Fibroblast of lung (primary cell): ENCODE measurements around the gene MEPE. TPM values are rescaled to one million over a fixed set of nuclear protein-coding genes. Genes with fewer than 3 reads are reported as not detected.

Source experiments
- DNase-seq, 2 donors: peaks; one replicate each; pipeline versions ENCODE4 v3.0.0 to v3.0.0-alpha.2; 2010; ENCODE audit warnings: low read depth in 2 of 2
- H2AFZ ChIP-seq: 2 replicates; pipeline ENCODE4 v1.5.1; 2012; ENCODE audit warnings: low read length, control low read depth, inconsistent platforms
- H3K27ac ChIP-seq: 2 replicates; pipeline ENCODE4 v1.5.1; 2011; ENCODE audit warnings: low read length, control low read depth; ENCODE audit not compliant: insufficient read depth
- H3K27me3 ChIP-seq: 2 replicates; pipeline ENCODE4 v1.5.1; 2011; ENCODE audit warnings: mild to moderate bottlenecking, low read length; ENCODE audit not compliant: control insufficient read depth, insufficient read depth
- H3K36me3 ChIP-seq: 2 replicates; pipeline ENCODE4 v1.5.1; 2011; ENCODE audit warnings: low read length; ENCODE audit not compliant: control insufficient read depth, insufficient read depth
- H3K4me1 ChIP-seq: 2 replicates; pipeline ENCODE4 v1.5.1; 2011; ENCODE audit warnings: low read length; ENCODE audit not compliant: control insufficient read depth, insufficient read depth; ENCODE audit errors: extremely low read depth
- H3K4me2 ChIP-seq: 2 replicates; pipeline ENCODE4 v1.5.1; 2011; ENCODE audit warnings: low read length, control low read depth; ENCODE audit not compliant: insufficient read depth; ENCODE audit errors: extremely low read depth
- H3K4me3 ChIP-seq, 4 experiments: fragments of 200-600 bp in 1 of 4; sonication (generic) in 1 of 4; replicated peaks in 1 of 4; 2 replicates each; pipeline ENCODE4 v1.5.1; 2011 to 2016; ENCODE audit warnings: low read length in 4 of 4, low read depth in 3 of 4, mild to moderate bottlenecking in 3 of 4, control low read depth in 2 of 4, inconsistent platforms in 1 of 4, mixed read lengths in 1 of 4; ENCODE audit not compliant: insufficient read depth in 1 of 4; ENCODE audit errors: control extremely low read depth in 1 of 4
- H3K79me2 ChIP-seq: 2 replicates; pipeline ENCODE4 v1.5.1; 2012; ENCODE audit warnings: mild to moderate bottlenecking, low read length, inconsistent platforms; ENCODE audit not compliant: control insufficient read depth, insufficient read depth
- H3K9ac ChIP-seq: 2 replicates; pipeline ENCODE4 v1.5.1; 2011; ENCODE audit warnings: mild to moderate bottlenecking, low read length, control low read depth; ENCODE audit not compliant: insufficient read depth
- H3K9me3 ChIP-seq: 2 replicates; pipeline ENCODE4 v1.5.1; 2012; ENCODE audit warnings: low read depth, low read length; ENCODE audit not compliant: control insufficient read depth, insufficient read depth
- H4K20me1 ChIP-seq: 2 replicates; pipeline ENCODE4 v1.5.1; 2011; ENCODE audit warnings: low read length; ENCODE audit not compliant: control insufficient read depth, insufficient read depth; ENCODE audit errors: extremely low read depth
- EZH2 ChIP-seq: IDR thresholded peaks from 2 replicates; pipeline ENCODE4 v1.5.1; 2012; ENCODE audit warnings: low read length, control low read depth, mild to moderate bottlenecking; ENCODE audit errors: missing control alignments
- polyA plus RNA-seq, 2 donors: library from polyadenylated mRNA; depleted of rRNA in 1 of 2; stranded (reverse) in 1 of 2; unstranded in 1 of 2; fragments of >200 nt; gene quantifications; 2 replicates each; pipeline ENCODE4 v1.2.1, GENCODE V29; 2011 to 2012; ENCODE audit warnings: missing spikeins in 1 of 2
- total RNA-seq: library from RNA; depleted of rRNA; stranded (reverse); fragments of >200 nt; gene quantifications from 2 replicates; pipeline ENCODE4 v1.2.1, GENCODE V29; 2014
- TF ChIP-seq, protein P1 (sequence below), 2 donors: IDR thresholded peaks in 1 of 2; conservative IDR thresholded peaks in 1 of 2; 1 replicate in 1 of 2; 2 replicates in 1 of 2; pipeline ENCODE4 v1.5.1; 2011 to 2012; ENCODE audit warnings: low read length in 2 of 2, control low read depth in 1 of 2, inconsistent platforms in 1 of 2, low read depth in 1 of 2, mild to moderate bottlenecking in 1 of 2

Gene MEPE
- total and polyA plus RNA-seq, 2 donors (not counting 1 experiment from before 2014, with no cell fraction given), result not detected

DNA sequence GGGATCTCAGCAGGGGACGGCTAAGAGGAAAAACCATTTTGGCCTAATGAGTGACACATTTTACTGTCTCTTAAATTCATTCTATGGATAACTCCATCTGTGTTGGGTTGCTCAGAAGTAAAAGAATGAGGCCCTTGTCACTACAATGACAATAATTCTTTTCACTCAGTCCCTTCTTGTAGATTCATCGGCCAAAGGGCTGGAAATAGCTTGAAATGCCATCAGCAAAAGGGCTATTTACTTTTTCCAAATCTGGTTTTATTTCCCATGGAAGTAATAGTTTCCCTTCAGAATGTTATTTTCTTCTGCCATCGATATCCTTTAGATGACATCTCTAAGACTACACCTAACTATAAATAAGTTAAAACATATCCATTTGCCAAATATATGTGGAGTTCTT lies 7.4 kb downstream of the MEPE start:
- H3K4me1 ChIP-seq, result no peaks in the 10 kb centered on the region
- no peak overlapping the region for H2AFZ ChIP-seq
- no peak overlapping the region for H3K4me3 ChIP-seq
- TF ChIP-seq, protein P1, sequence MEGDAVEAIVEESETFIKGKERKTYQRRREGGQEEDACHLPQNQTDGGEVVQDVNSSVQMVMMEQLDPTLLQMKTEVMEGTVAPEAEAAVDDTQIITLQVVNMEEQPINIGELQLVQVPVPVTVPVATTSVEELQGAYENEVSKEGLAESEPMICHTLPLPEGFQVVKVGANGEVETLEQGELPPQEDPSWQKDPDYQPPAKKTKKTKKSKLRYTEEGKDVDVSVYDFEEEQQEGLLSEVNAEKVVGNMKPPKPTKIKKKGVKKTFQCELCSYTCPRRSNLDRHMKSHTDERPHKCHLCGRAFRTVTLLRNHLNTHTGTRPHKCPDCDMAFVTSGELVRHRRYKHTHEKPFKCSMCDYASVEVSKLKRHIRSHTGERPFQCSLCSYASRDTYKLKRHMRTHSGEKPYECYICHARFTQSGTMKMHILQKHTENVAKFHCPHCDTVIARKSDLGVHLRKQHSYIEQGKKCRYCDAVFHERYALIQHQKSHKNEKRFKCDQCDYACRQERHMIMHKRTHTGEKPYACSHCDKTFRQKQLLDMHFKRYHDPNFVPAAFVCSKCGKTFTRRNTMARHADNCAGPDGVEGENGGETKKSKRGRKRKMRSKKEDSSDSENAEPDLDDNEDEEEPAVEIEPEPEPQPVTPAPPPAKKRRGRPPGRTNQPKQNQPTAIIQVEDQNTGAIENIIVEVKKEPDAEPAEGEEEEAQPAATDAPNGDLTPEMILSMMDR (conservative IDR thresholded peaks at IDR 0.05 in 1 of 2, IDR thresholded peaks at IDR 0.05 in 1 of 2; ENCODE audit: low read depth in 1 of 2, low read length in 2 of 2), result no peak
- TF ChIP-seq EZH2, result no peak
- DNase-seq, result no peak
- no peak overlapping the region for H3K9ac ChIP-seq
- no peaks in the 10 kb centered on the region for H3K36me3 ChIP-seq
- no peaks in the 10 kb centered on the region for H4K20me1 ChIP-seq
- no peaks in the 10 kb centered on the region for H3K9me3 ChIP-seq
- no peak overlapping the region for H3K4me2 ChIP-seq
- no peak overlapping the region for H3K27ac ChIP-seq
- no peaks in the 10 kb centered on the region for H3K27me3 ChIP-seq
- H3K79me2 ChIP-seq, result no peaks in the 10 kb centered on the region

DNA sequence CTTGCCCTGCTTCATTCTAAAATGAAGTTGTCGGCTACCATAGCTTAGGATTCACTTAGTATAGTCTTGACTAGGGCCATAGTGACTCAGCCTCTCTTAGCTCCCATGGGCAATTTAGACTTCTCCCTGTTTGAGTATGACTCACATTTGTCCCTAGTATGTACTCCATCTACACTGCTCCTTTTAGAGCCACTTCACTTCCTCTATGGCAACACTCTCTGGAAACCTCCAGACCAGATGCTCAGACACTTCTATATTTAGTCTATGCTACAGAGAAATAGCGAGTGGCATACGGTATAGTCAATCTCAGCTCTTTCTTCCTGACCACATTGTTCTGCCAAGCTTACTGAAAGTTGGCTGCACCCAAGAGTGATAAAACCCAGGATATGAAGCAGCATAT lies 11.2 kb downstream of the MEPE start:
- Histone ChIP-seq H3K4me2 (no peak overlapping the region), H3K9ac (no peak overlapping the region), H3K36me3 (no peaks in the 10 kb centered on the region), H3K9me3 (no peaks in the 10 kb centered on the region), H3K27ac (no peak overlapping the region), H3K27me3 (no peaks in the 10 kb centered on the region), H2AFZ (no peak overlapping the region), H4K20me1 (no peaks in the 10 kb centered on the region), H3K4me3 (no peak overlapping the region), H3K4me1 (no peaks in the 10 kb centered on the region), H3K79me2 (no peaks in the 10 kb centered on the region)
- no peak for TF ChIP-seq EZH2
- TF ChIP-seq, protein P1 (conservative IDR thresholded peaks at IDR 0.05 in 1 of 2, IDR thresholded peaks at IDR 0.05 in 1 of 2; ENCODE audit: low read depth in 1 of 2, low read length in 2 of 2), result no peak
- DNase-seq, result peak; percentile 78 to 91

DNA sequence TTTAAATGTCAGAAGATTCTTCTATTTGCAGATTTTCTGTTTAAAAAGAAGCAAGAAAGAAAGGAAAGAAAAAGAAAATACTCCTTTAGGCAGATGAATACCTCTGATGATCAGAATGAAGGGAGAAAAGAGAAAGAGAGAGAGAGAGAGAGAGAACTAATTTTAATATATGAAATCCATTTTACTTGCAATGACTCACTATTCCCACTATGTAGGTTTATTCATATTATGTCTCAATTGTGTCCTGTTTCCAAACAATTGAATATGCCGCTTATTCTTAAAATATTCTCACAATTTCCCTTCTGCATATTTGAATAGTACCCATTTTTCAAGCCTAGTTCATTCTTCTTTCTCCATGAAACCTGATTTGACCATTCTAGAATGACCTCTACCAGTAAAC lies 11.7 kb downstream of the MEPE start:
- H3K27me3 ChIP-seq, result no peaks in the 10 kb centered on the region
- no peak overlapping the region for H3K9ac ChIP-seq
- DNase-seq, result peak in 1 of 2 donors; percentile 24
- H3K9me3 ChIP-seq, result no peaks in the 10 kb centered on the region
- TF ChIP-seq EZH2, result no peak
- TF ChIP-seq, protein P1 (conservative IDR thresholded peaks at IDR 0.05 in 1 of 2, IDR thresholded peaks at IDR 0.05 in 1 of 2; ENCODE audit: low read depth in 1 of 2, low read length in 2 of 2), result no peak
- H3K4me1 ChIP-seq, result no peaks in the 10 kb centered on the region
- H3K36me3 ChIP-seq, result no peaks in the 10 kb centered on the region
- no peak overlapping the region for H3K4me2 ChIP-seq
- H3K27ac ChIP-seq, result no peak overlapping the region
- no peak overlapping the region for H2AFZ ChIP-seq
- no peak overlapping the region for H3K4me3 ChIP-seq
- H3K79me2 ChIP-seq, result no peaks in the 10 kb centered on the region
- no peaks in the 10 kb centered on the region for H4K20me1 ChIP-seq
